Spleen (tissue), 11 donors: ENCODE data around the gene AP5M1. TPM values are rescaled to one million over a fixed set of nuclear protein-coding genes. Genes with fewer than 3 reads are reported as not detected.

Experiments used
- DNase-seq: peaks from one replicate; pipeline ENCODE4 v3.0.0-alpha.2; 2020
- H3K27ac ChIP-seq, 8 donors: fragments of 200-600 bp; sonication (generic) in 7 of 8; 1 replicate in 4 of 8; 2 replicates in 4 of 8; pipeline versions ENCODE4 v1.5.0 to v1.8.0; 2016 to 2021; ENCODE audit warnings: inconsistent platforms in 4 of 8, mild to moderate bottlenecking in 4 of 8, moderate library complexity in 1 of 8
- H3K27me3 ChIP-seq, 7 donors: fragments of 200-600 bp; sonication (generic) in 6 of 7; replicated peaks in 1 of 7; 1 replicate in 4 of 7; 2 replicates in 3 of 7; pipeline versions ENCODE4 v1.5.0 to v1.8.0; 2016 to 2021; ENCODE audit warnings: inconsistent platforms in 3 of 7, mild to moderate bottlenecking in 1 of 7
- H3K36me3 ChIP-seq, 6 donors: fragments of 200-600 bp; sonication (generic) in 5 of 6; 1 replicate in 4 of 6; 2 replicates in 2 of 6; pipeline versions ENCODE4 v1.5.0 to v1.8.0; 2016 to 2021; ENCODE audit warnings: inconsistent platforms in 2 of 6
- H3K4me1 ChIP-seq, 6 donors: fragments of 200-600 bp; sonication (generic) in 5 of 6; 1 replicate in 3 of 6; 2 replicates in 3 of 6; pipeline versions ENCODE4 v1.5.0 to v1.8.0; 2016 to 2021; ENCODE audit warnings: inconsistent platforms in 3 of 6
- H3K4me3 ChIP-seq, 8 donors: fragments of 200-600 bp; sonication (generic) in 7 of 8; 1 replicate in 4 of 8; 2 replicates in 4 of 8; pipeline versions ENCODE4 v1.5.0 to v1.8.0; 2016 to 2021; ENCODE audit warnings: inconsistent platforms in 4 of 8, mild to moderate bottlenecking in 4 of 8, moderate library complexity in 2 of 8
- H3K9me3 ChIP-seq, 8 donors: fragments of 200-600 bp; sonication (generic) in 7 of 8; 1 replicate in 4 of 8; 2 replicates in 4 of 8; pipeline versions ENCODE4 v1.5.0 to v1.8.0; 2016 to 2021; ENCODE audit warnings: inconsistent platforms in 4 of 8
- CTCF ChIP-seq, 11 experiments: fragments of 200-600 bp in 7 of 11; fragments of 450-650 bp in 4 of 11; sonication (generic) in 4 of 11; IDR thresholded peaks in 8 of 11; conservative IDR thresholded peaks in 3 of 11; 1 replicate in 7 of 11; 2 replicates in 4 of 11; pipeline versions ENCODE4 v1.4.0 to v1.8.0; 2016 to 2021; ENCODE audit warnings: antibody characterized with exemption in 11 of 11, inconsistent platforms in 4 of 11, mild to moderate bottlenecking in 1 of 11
- POLR2A ChIP-seq, 3 donors: fragments of 450-650 bp; IDR thresholded peaks; one replicate each; pipeline ENCODE4 v1.5.1; 2017; ENCODE audit warnings: antibody characterized with exemption in 3 of 3, mild to moderate bottlenecking in 1 of 3
- POLR2AphosphoS5 ChIP-seq, 3 donors: sonication (generic); formaldehyde crosslinking; IDR thresholded peaks; one replicate each; pipeline ENCODE4 v1.5.1; 2017; ENCODE audit warnings: antibody characterized with exemption in 3 of 3
- WGBS, 5 donors: extraction: QIAGEN DNeasy Blood & Tissue Kit in 3 of 5; methylation state at CpG; one replicate each; pipeline versions ENCODE4 v1.1.5 to v1.1.7; 2013 to 2018; 5-methylcytosine and 5-hydroxymethylcytosine counted together
- intact Hi-C: fragments of 100-400 bp; cut with DNase I; formaldehyde crosslinking; loops from one replicate; pipeline ENCODE4 v1.15.0; 2023; ENCODE audit warnings: low total_unique reads
- polyA plus RNA-seq, 3 donors: library from polyadenylated mRNA; stranded (reverse); fragments of 200-250 nt; gene quantifications; one replicate each; pipeline ENCODE4 v1.2.1, GENCODE V29; 2013
- total RNA-seq, 7 donors: library from RNA; depleted of rRNA in 3 of 7; stranded (reverse); fragments of >200 nt in 3 of 7; fragmentation: NEBNext Ultra II Directional in 4 of 7; extraction: Animal tissue kit (Norgen Biotek cat#: 25700) in 4 of 7; gene quantifications; one replicate each; pipeline versions ENCODE4 v1.1.0 to v1.2.1, GENCODE V29; 2016 to 2021
- donor health status: healthy with polysubstance abuse.
- donor health status: DM: no; HTN: no; CAD: no; lungs with moderate emphysema.
- donor health status: DM: no; HTN: no; CAD: no.
- donor health status: Bipolar disorder and iron deficiency.
- donor health status: healthy.
- donor health status: DM: no; HTN: no; CAD: no.
- donor health status: DM: yes; HTN: yes; CAD: no.

The AP5M1 gene
- total and polyA plus RNA-seq, 10 donors = 6.1 to 47.9 (median 39.9) TPM

DNA sequence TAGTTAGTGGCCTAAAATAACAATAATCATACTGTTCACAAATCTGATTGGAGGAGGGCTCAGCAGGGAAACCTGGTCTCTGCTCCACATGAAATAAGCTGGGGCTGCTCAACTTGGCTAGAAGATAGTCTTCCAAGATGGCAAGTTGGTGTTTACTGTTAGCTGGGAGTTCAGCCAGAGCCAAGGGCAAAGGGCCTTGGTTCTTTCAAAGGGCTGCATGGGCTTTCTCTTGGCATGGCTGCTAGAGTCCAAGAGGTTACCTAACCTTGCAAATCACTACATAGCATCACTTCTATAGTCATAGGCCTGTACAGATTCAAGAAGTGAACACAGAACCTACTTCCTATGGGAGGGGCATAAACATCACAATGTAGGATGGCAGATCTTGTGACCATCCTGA lies 7.2 kb upstream of the AP5M1 start:
- peaks cover 0 to 11% (median 0%) of the 10 kb centered on the region in 6 donors for H3K36me3 ChIP-seq
- peaks cover 3 to 36% (median 19%) of the 10 kb centered on the region in 6 donors for H3K4me1 ChIP-seq
- TF ChIP-seq POLR2A (IDR thresholded peaks at IDR 0.05) (no peak), CTCF (IDR thresholded peaks at IDR 0.05 in 8 of 11, conservative IDR thresholded peaks at IDR 0.05 in 3 of 11) (no peak), POLR2AphosphoS5 (IDR thresholded peaks at IDR 0.05) (no peak)
- H3K27me3 ChIP-seq = no peaks in the 10 kb centered on the region
- intact Hi-C loops = no loop called here
- no peak overlapping the region for H3K4me3 ChIP-seq
- no peak for DNase-seq
- no peak overlapping the region for H3K27ac ChIP-seq
- peaks cover 0 to 7% (median 5%) of the 10 kb centered on the region in 8 donors for H3K9me3 ChIP-seq

- intact Hi-C loops = no loop called here
- H3K4me1 ChIP-seq = peaks cover 8 to 41% (median 24%) of the 10 kb centered on the region in 6 donors
- TF ChIP-seq CTCF (IDR thresholded peaks at IDR 0.05 in 8 of 11, conservative IDR thresholded peaks at IDR 0.05 in 3 of 11) = no peak
- TF ChIP-seq POLR2A (IDR thresholded peaks at IDR 0.05) = no peak
- TF ChIP-seq POLR2AphosphoS5 (IDR thresholded peaks at IDR 0.05) = no peak
- H3K4me3 ChIP-seq = no peak overlapping the region
- H3K27ac ChIP-seq = no peak overlapping the region
- H3K36me3 ChIP-seq = peaks cover 0 to 7% (median 0%) of the 10 kb centered on the region in 6 donors
- DNase-seq = no peak
- peaks cover 0 to 7% (median 5%) of the 10 kb centered on the region in 8 donors for H3K9me3 ChIP-seq
- H3K27me3 ChIP-seq = no peaks in the 10 kb centered on the region
Observed at GRCh38 chr14:57262117-57262516, 6.7 kb upstream of the AP5M1 start.

DNA sequence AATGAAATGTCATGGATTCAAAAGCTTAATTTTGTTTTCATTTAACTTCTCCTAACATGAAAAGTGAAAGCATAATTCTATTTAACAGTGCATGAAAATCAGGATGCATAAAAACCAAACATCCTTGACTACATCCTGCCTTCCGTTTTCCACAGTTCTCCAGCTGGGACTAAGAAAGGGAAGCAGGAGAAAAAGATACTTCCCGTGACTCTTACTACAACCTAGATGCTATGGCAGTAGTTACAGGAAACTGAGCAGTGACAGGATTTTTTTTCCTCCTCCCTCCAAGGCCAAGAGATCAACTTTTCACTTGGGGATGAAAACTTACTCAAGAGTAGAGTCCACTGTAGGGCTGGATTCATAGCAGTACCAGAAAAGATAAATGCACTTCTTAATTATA lies 2.7 kb upstream of the AP5M1 start:
- peak overlapping the region in 7 of 8 donors; percentile 95 to 99 (median 98) for H3K27ac ChIP-seq
- intact Hi-C loops = loop anchor here (5.0 kb wide), 1 partner anchor 126 kb away; the partner anchor contains the start of gene NAA30
- DNase-seq = no peak
- peak overlapping the region in 2 of 8 donors; percentile 16 to 39 for H3K4me3 ChIP-seq
- no peaks in the 10 kb centered on the region for H3K27me3 ChIP-seq
- WGBS, 5 donors = 8 to 19% (median 15%) methylated on average over 2 of the region's 2 CpGs
- TF ChIP-seq CTCF (IDR thresholded peaks at IDR 0.05 in 8 of 11, conservative IDR thresholded peaks at IDR 0.05 in 3 of 11) (no peak), POLR2AphosphoS5 (IDR thresholded peaks at IDR 0.05) (no peak), POLR2A (IDR thresholded peaks at IDR 0.05) (no peak)
- H3K9me3 ChIP-seq = no peaks in the 10 kb centered on the region
- no peaks in the 10 kb centered on the region for H3K36me3 ChIP-seq
- peaks cover 24 to 70% (median 48%) of the 10 kb centered on the region in 6 donors for H3K4me1 ChIP-seq

GRCh38 chr14:57273236-57273635 lies 4.5 kb downstream of the AP5M1 start:
- H3K36me3 ChIP-seq = peaks cover 0 to 41% (median 13%) of the 10 kb centered on the region in 6 donors
- WGBS, 5 donors = 80 to 93% (median 85%) methylated on average over 1 of the region's 1 CpG
- intact Hi-C loops = no loop called here

More at GRCh38 chr14:57273236-57273635, 4.5 kb downstream of the AP5M1 start:
- H3K27me3 ChIP-seq = no peaks in the 10 kb centered on the region
- TF ChIP-seq CTCF (IDR thresholded peaks at IDR 0.05 in 8 of 11, conservative IDR thresholded peaks at IDR 0.05 in 3 of 11) = no peak
- no peak for DNase-seq
- peaks cover 18 to 45% (median 32%) of the 10 kb centered on the region in 6 donors for H3K4me1 ChIP-seq
- no peak overlapping the region for H3K27ac ChIP-seq
- H3K4me3 ChIP-seq = no peak overlapping the region
- no peaks in the 10 kb centered on the region for H3K9me3 ChIP-seq
